PC-9 (cell line): ENCODE data around the gene OSGEP. TPM values are rescaled to one million over a fixed set of nuclear protein-coding genes. Genes with fewer than 3 reads are reported as not detected.

ENCODE experiments used
- BruUV-seq: library from RNA; stranded (reverse); fragments of 400-500 nt; replicated peaks from 2 replicates; lab custom pipeline; 2021; lab: Mats Ljungman, UMichigan
- CTCF ChIA-PET: fragments of 300-600 bp; sonication (Branson Sonifier 250); formaldehyde crosslinking; loops from one replicate; lab custom pipeline; 2022; ENCODE audit warnings: antibody characterized with exemption; lab: Charles Lee
- POLR2A ChIA-PET: fragments of 300-600 bp; sonication (Branson Sonifier 250); formaldehyde crosslinking; loops from one replicate; lab custom pipeline; 2022; ENCODE audit warnings: antibody characterized with exemption; ENCODE audit not compliant: unreplicated experiment; lab: Charles Lee
- DNase-seq, 2 experiments: peaks; one replicate each; pipeline versions ENCODE4 v3.0.0 to v3.0.0-alpha.2; 2015 to 2022; ENCODE audit warnings: mixed read lengths in 1 of 2
- H2AFZ ChIP-seq: fragments of 200-600 bp; sonication (generic); 2 replicates; pipeline ENCODE4 v1.8.1; 2017; ENCODE audit warnings: antibody characterized with exemption
- H3F3A ChIP-seq: fragments of 200-600 bp; sonication (generic); 2 replicates; pipeline ENCODE4 v1.8.1; 2017; ENCODE audit warnings: antibody characterized with exemption, mild to moderate bottlenecking, low read depth; ENCODE audit not compliant: insufficient read depth
- H3K27ac ChIP-seq: fragments of 200-600 bp; sonication (generic); 2 replicates; pipeline ENCODE4 v1.6.1; 2016; ENCODE audit warnings: mixed run types
- H3K27me3 ChIP-seq: fragments of 200-600 bp; sonication (generic); 2 replicates; pipeline ENCODE4 v1.6.1; 2016; ENCODE audit warnings: low read depth, mixed run types; ENCODE audit not compliant: insufficient read depth
- H3K36me3 ChIP-seq: fragments of 200-600 bp; sonication (generic); 2 replicates; pipeline ENCODE4 v1.6.1; 2016; ENCODE audit warnings: low read depth, mixed run types
- H3K4me1 ChIP-seq: fragments of 200-600 bp; sonication (generic); replicated peaks from 2 replicates; pipeline ENCODE4 v1.6.1; 2016; ENCODE audit warnings: mixed run types; ENCODE audit not compliant: insufficient read depth
- H3K4me2 ChIP-seq: fragments of 200-600 bp; sonication (generic); 2 replicates; pipeline ENCODE4 v1.6.1; 2017; ENCODE audit warnings: mixed run types
- H3K4me3 ChIP-seq: fragments of 200-600 bp; sonication (generic); 2 replicates; pipeline ENCODE4 v1.6.1; 2016; ENCODE audit warnings: mixed run types
- H3K79me2 ChIP-seq: fragments of 200-600 bp; sonication (generic); 2 replicates; pipeline ENCODE4 v1.6.1; 2017; ENCODE audit warnings: low read depth, mixed run types
- H3K9me2 ChIP-seq: fragments of 200-600 bp; sonication (generic); 2 replicates; pipeline ENCODE4 v1.8.1; 2017; ENCODE audit warnings: mild to moderate bottlenecking; ENCODE audit not compliant: insufficient read depth
- H3K9me3 ChIP-seq: fragments of 200-600 bp; sonication (generic); 2 replicates; pipeline ENCODE4 v1.8.1; 2016; ENCODE audit warnings: low read depth; ENCODE audit not compliant: insufficient read depth
- H4K20me1 ChIP-seq: fragments of 200-600 bp; sonication (generic); 2 replicates; pipeline ENCODE4 v1.8.1; 2017; ENCODE audit not compliant: insufficient read depth
- CTCF ChIP-seq: fragments of 200-600 bp; sonication (generic); conservative IDR thresholded peaks from 2 replicates; pipeline ENCODE4 v1.6.1; 2017; ENCODE audit warnings: mixed run types, antibody characterized with exemption, mild to moderate bottlenecking, moderate library complexity
- EZH2 ChIP-seq: fragments of 200-600 bp; sonication (generic); IDR thresholded peaks from 2 replicates; pipeline ENCODE4 v1.8.0; 2017; ENCODE audit warnings: antibody characterized with exemption, low read depth
- intact Hi-C: fragments of 100-400 bp; cut with micrococcal nuclease; formaldehyde crosslinking; loops from one replicate; pipeline ENCODE4 v1.10.0; 2022; ENCODE audit not compliant: unreplicated experiment
- total RNA-seq: library from RNA; stranded (reverse); gene quantifications from 2 replicates; pipeline ENCODE4 v1.2.3, GENCODE V29; 2021

OSGEP gene
- total RNA-seq, 1 experiment from 2014 or later = 20.6 TPM

- intact Hi-C loops = no loop called here
- no peaks in the 10 kb centered on the region for H4K20me1 ChIP-seq
- H3K79me2 ChIP-seq = no peaks in the 10 kb centered on the region
- TF ChIP-seq EZH2 (no peak), CTCF (no peak)
- no peaks in the 10 kb centered on the region for H3K36me3 ChIP-seq
- H3K4me2 ChIP-seq = no peak overlapping the region
- H3K9me3 ChIP-seq = no peaks in the 10 kb centered on the region
- no peak for DNase-seq
- H3K27me3 ChIP-seq = no peaks in the 10 kb centered on the region
- ChIA-PET CTCF (no interaction called here), POLR2A (no interaction called here)
- no peak overlapping the region for H2AFZ ChIP-seq
- H3K27ac ChIP-seq = no peak overlapping the region
- 0 out of 2 replicates have a peak, but pooled peaks cover 3% of the 10 kb centered on the region for H3K4me1 ChIP-seq
- no peaks in the 10 kb centered on the region for H3F3A ChIP-seq
- no TSS peak for BruUV-seq
- H3K4me3 ChIP-seq = no peak overlapping the region
- H3K9me2 ChIP-seq = no peaks in the 10 kb centered on the region
Measured at GRCh38 chr14:20424851-20425250, 29.8 kb downstream of the OSGEP start.

DNA sequence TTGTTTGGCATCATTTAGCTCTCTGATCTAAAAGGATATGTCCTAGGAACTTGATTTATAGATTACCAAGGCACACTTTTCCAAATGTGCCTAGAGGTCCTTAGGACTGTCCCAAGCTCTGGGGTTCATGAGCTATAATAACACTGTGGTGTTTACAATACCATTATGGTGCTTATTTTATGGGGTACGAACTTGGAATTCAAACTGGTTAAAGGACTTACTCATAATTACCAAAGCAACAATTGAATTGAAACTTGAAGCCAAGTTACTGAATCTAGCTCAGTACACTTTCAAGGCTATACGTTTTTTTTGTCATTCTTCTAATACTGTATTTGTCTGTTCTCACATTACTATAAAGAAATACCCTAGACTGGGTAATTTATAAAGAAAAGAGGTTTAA, 31.7 kb downstream of the OSGEP start:
- Histone ChIP-seq H3K27me3 (no peaks in the 10 kb centered on the region), H2AFZ (no peak overlapping the region), H3K36me3 (no peaks in the 10 kb centered on the region), H3K79me2 (no peaks in the 10 kb centered on the region), H3K9me3 (no peaks in the 10 kb centered on the region), H3F3A (no peaks in the 10 kb centered on the region), H4K20me1 (no peaks in the 10 kb centered on the region), H3K4me1 (0 out of 2 replicates have a peak, but pooled peaks cover 3% of the 10 kb centered on the region), H3K9me2 (no peaks in the 10 kb centered on the region), H3K27ac (no peak overlapping the region), H3K4me2 (no peak overlapping the region), H3K4me3 (no peak overlapping the region)
- POLR2A ChIA-PET = interaction anchor here (0.6 kb wide), 1 partner anchor 39 kb away, joined by 5 read pairs; the partner anchor contains the start of gene PIP4P1
- no peak for DNase-seq
- CTCF ChIA-PET = no interaction called here
- intact Hi-C loops = no loop called here
- TF ChIP-seq CTCF (no peak), EZH2 (no peak)
- no TSS peak for BruUV-seq

DNA sequence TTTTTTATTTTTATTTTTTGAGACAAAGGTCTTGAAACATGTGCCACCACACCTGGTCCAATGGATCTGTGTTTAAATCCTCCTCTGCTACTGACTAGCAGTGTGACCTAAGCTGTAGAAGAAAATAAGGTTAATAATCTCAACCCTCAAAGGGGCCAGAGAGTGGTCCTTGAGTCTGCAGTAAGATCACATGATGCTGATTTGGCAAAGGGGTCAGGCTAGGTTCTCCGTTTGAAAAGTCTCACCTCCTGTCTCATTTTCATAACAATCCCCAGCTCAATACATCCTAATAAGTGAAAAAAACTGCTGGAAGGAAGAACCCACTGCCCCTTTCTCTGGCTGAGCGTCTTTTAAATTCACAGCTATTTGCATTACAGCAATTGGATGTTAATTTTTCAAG, 33.3 kb downstream of the OSGEP start:
- CTCF ChIA-PET = no interaction called here

DNA sequence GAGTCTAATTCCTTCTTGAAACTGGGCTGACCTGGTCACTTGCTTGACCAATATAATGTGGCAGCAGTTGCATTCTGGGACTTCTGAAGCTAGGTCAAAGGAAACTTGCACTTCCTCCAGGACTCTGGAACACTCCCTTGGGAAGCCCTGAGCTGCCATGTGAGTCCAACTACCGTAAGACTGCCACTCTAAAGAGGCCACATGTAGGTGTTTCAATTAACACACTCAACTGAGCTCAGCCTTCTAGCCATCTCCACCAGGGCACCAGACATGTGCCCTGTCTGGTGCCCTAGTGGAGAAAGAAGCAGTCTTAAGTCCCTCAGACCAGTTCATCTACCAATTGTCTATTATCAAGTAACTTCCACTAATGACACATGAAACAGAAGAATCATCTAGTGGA, 35.2 kb downstream of the OSGEP start:
- Histone ChIP-seq H4K20me1 (no peaks in the 10 kb centered on the region), H3K9me2 (no peaks in the 10 kb centered on the region), H3K79me2 (no peaks in the 10 kb centered on the region), H3K36me3 (no peaks in the 10 kb centered on the region), H3K4me2 (no peak overlapping the region), H3K27ac (no peak overlapping the region), H3K4me1 (no peaks in the 10 kb centered on the region), H3K9me3 (no peaks in the 10 kb centered on the region), H3K4me3 (no peak overlapping the region), H2AFZ (no peak overlapping the region), H3K27me3 (no peaks in the 10 kb centered on the region), H3F3A (no peaks in the 10 kb centered on the region)
- BruUV-seq = no TSS peak
- TF ChIP-seq EZH2 = no peak
- no peak for TF ChIP-seq CTCF
- CTCF ChIA-PET = no interaction called here
- intact Hi-C loops = loop anchor here (10.0 kb wide), 1 partner anchor 185 kb away; no protein-coding TSS in a partner anchor
- DNase-seq = no peak
- POLR2A ChIA-PET = no interaction called here

More for the DNA sequence above, 33.3 kb downstream of the OSGEP start:
- no peaks in the 10 kb centered on the region for H4K20me1 ChIP-seq
- POLR2A ChIA-PET = interaction anchor here (0.6 kb wide), 1 partner anchor 188 kb away, joined by 6 read pairs; no protein-coding TSS in a partner anchor
- no peaks in the 10 kb centered on the region for H3K79me2 ChIP-seq
- no peaks in the 10 kb centered on the region for H3F3A ChIP-seq
- no peak overlapping the region for H2AFZ ChIP-seq
- no peak overlapping the region for H3K4me2 ChIP-seq
- H3K27ac ChIP-seq = no peak overlapping the region
- no peaks in the 10 kb centered on the region for H3K27me3 ChIP-seq
- no peaks in the 10 kb centered on the region for H3K36me3 ChIP-seq
- H3K9me2 ChIP-seq = no peaks in the 10 kb centered on the region
- DNase-seq = no peak
- intact Hi-C loops = no loop called here
- no peaks in the 10 kb centered on the region for H3K4me1 ChIP-seq
- no TSS peak for BruUV-seq
- no peak for TF ChIP-seq EZH2
- no peaks in the 10 kb centered on the region for H3K9me3 ChIP-seq
- no peak overlapping the region for H3K4me3 ChIP-seq
